ENCODE data around the gene CEACAM3. TPM values are rescaled to one million over a fixed set of nuclear protein-coding genes. Genes with fewer than 3 reads are reported as not detected.

Gene CEACAM3
- total and polyA plus RNA-seq, 11 donors, result 0.07 to 2.0 (median 1.6) TPM; not detected in 8

DNA sequence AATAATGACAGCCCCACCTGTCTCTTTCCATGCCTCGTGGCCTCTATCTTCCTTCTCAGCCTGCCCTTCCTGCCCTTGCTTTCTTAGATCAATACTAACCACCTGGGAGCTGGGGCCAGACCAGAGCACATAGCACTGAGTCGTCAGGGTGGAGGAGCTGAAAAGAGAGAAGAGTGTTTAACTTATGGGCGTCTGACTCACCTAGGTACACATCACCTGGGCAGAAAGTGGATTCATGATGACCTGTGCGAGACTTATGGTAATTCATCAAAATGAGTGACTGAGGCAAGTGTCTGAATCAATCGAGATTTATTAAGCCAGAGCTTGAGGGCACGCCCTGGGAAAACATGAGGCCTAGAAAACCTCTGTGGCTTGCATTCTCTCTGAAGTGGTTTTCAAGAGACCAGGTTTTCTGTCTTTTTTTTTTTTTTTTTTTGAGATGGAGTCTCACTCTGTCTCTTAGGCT lies 21.8 kb upstream of the CEACAM3 start:
- H3K27ac ChIP-seq, result no peak overlapping the region
- intact Hi-C loops (cut with DNase I), result no loop called here
- TF ChIP-seq POLR2A (IDR thresholded peaks at IDR 0.05), result no peak
- TF ChIP-seq, protein P1, sequence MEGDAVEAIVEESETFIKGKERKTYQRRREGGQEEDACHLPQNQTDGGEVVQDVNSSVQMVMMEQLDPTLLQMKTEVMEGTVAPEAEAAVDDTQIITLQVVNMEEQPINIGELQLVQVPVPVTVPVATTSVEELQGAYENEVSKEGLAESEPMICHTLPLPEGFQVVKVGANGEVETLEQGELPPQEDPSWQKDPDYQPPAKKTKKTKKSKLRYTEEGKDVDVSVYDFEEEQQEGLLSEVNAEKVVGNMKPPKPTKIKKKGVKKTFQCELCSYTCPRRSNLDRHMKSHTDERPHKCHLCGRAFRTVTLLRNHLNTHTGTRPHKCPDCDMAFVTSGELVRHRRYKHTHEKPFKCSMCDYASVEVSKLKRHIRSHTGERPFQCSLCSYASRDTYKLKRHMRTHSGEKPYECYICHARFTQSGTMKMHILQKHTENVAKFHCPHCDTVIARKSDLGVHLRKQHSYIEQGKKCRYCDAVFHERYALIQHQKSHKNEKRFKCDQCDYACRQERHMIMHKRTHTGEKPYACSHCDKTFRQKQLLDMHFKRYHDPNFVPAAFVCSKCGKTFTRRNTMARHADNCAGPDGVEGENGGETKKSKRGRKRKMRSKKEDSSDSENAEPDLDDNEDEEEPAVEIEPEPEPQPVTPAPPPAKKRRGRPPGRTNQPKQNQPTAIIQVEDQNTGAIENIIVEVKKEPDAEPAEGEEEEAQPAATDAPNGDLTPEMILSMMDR (IDR thresholded peaks at IDR 0.05), result no peak
- H3K27me3 ChIP-seq, result peaks cover 0 to 27% (median 2%) of the 10 kb centered on the region in 9 donors
- WGBS, 4 donors, result 64 to 69% (median 67%) methylated on average over 6 of the region's 6 CpGs
- no peak overlapping the region for H3K4me3 ChIP-seq
- H3K36me3 ChIP-seq, result no peaks in the 10 kb centered on the region
- no peaks in the 10 kb centered on the region for H3K9me3 ChIP-seq
- DNase-seq, result no peak
- no peaks in the 10 kb centered on the region for H3K4me1 ChIP-seq
- ATAC-seq, result no peak

- Histone ChIP-seq H3K9me3 (no peaks in the 10 kb centered on the region), H3K4me3 (no peak overlapping the region), H3K27me3 (peaks cover 0 to 36% (median 6%) of the 10 kb centered on the region in 9 donors), H3K4me1 (no peaks in the 10 kb centered on the region), H3K36me3 (no peaks in the 10 kb centered on the region), H3K27ac (no peak overlapping the region)
- intact Hi-C loops (cut with DNase I), result no loop called here
- WGBS, 4 donors, result 68 to 76% (median 70%) methylated on average over 2 of the region's 2 CpGs
- no peak for TF ChIP-seq POLR2A (IDR thresholded peaks at IDR 0.05)
- TF ChIP-seq, protein P1 (IDR thresholded peaks at IDR 0.05), result no peak
- no peak for ATAC-seq
- DNase-seq, result no peak
These were observed 19.7 kb upstream of the CEACAM3 start for GRCh38 chr19:41776700-41777099.

GRCh38 chr19:41783612-41784011 lies 12.8 kb upstream of the CEACAM3 start:
- Histone ChIP-seq H3K27me3 (peaks cover 7 to 78% (median 27%) of the 10 kb centered on the region in 9 donors), H3K36me3 (no peaks in the 10 kb centered on the region), H3K9me3 (no peaks in the 10 kb centered on the region), H3K27ac (no peak overlapping the region), H3K4me1 (peaks cover 0 to 10% (median 0%) of the 10 kb centered on the region in 12 donors), H3K4me3 (no peak overlapping the region)
- no peak for TF ChIP-seq POLR2A (IDR thresholded peaks at IDR 0.05)
- TF ChIP-seq, protein P1 (IDR thresholded peaks at IDR 0.05), result no peak
- ATAC-seq (no peak), DNase-seq (no peak)
- intact Hi-C loops (cut with DNase I), result no loop called here
- WGBS, 4 donors, result 59 to 69% (median 61%) methylated on average over 5 of the region's 5 CpGs

- no peak for ATAC-seq
- TF ChIP-seq, protein P1 (IDR thresholded peaks at IDR 0.05), result no peak
- TF ChIP-seq POLR2A (IDR thresholded peaks at IDR 0.05), result no peak
- DNase-seq, result no peak
- Histone ChIP-seq H3K9me3 (no peaks in the 10 kb centered on the region), H3K36me3 (no peaks in the 10 kb centered on the region), H3K4me1 (peaks cover 0 to 10% (median 0%) of the 10 kb centered on the region in 12 donors), H3K27me3 (peaks cover 7 to 80% (median 27%) of the 10 kb centered on the region in 9 donors), H3K4me3 (no peak overlapping the region), H3K27ac (no peak overlapping the region)
- WGBS, 4 donors, result 54 to 69% (median 60%) methylated on average over 3 of the region's 3 CpGs
- intact Hi-C loops (cut with DNase I), result no loop called here
These were observed 12.1 kb upstream of the CEACAM3 start for GRCh38 chr19:41784312-41784711.
